Transverse colon (tissue), 4 donors: ENCODE results near the gene CRADD. TPM values are rescaled to one million over a fixed set of nuclear protein-coding genes. Genes with fewer than 3 reads are reported as not detected.

Experiments used
- DNase-seq: peaks from one replicate; pipeline ENCODE4 v3.0.0-alpha.2; 2019
- H3K27ac ChIP-seq, 4 donors: fragments of 200-600 bp; sonication (generic); 2 replicates each; pipeline ENCODE4 v1.5.1; 2016 to 2018; ENCODE audit warnings: inconsistent platforms in 4 of 4
- H3K27me3 ChIP-seq: fragments of 200-600 bp; sonication (generic); 2 replicates; pipeline ENCODE4 v1.5.1; 2017; ENCODE audit warnings: inconsistent platforms
- H3K36me3 ChIP-seq, 4 donors: fragments of 200-600 bp; sonication (generic); 2 replicates each; pipeline ENCODE4 v1.5.1; 2017 to 2019; ENCODE audit warnings: inconsistent platforms in 4 of 4
- H3K4me1 ChIP-seq, 4 donors: fragments of 200-600 bp; sonication (generic); 2 replicates each; pipeline ENCODE4 v1.5.1; 2017 to 2020; ENCODE audit warnings: inconsistent platforms in 4 of 4
- H3K4me3 ChIP-seq, 4 donors: fragments of 200-600 bp; sonication (generic); 1 replicate in 1 of 4; 2 replicates in 3 of 4; pipeline versions ENCODE4 v1.5.1 to v1.6.1; 2017 to 2019; ENCODE audit warnings: inconsistent platforms in 4 of 4
- H3K9me3 ChIP-seq, 2 donors: fragments of 200-600 bp; sonication (generic); 2 replicates each; pipeline ENCODE4 v1.5.1; 2017 to 2019; ENCODE audit warnings: inconsistent platforms in 2 of 2
- CTCF ChIP-seq, 5 experiments: fragments of 200-600 bp in 3 of 5; fragments of 450-650 bp in 2 of 5; sonication (generic) in 3 of 5; IDR thresholded peaks; 1 replicate in 2 of 5; 2 replicates in 3 of 5; pipeline ENCODE4 v1.5.1; 2016 to 2017; ENCODE audit warnings: antibody characterized with exemption in 5 of 5, inconsistent platforms in 3 of 5, mild to moderate bottlenecking in 2 of 5, moderate library complexity in 1 of 5
- EP300 ChIP-seq: sonication (generic); formaldehyde crosslinking; IDR thresholded peaks from one replicate; pipeline ENCODE4 v1.6.1; 2017; ENCODE audit warnings: antibody characterized with exemption, low read depth
- POLR2A ChIP-seq: fragments of 450-650 bp; IDR thresholded peaks from one replicate; pipeline ENCODE4 v1.6.1; 2016; ENCODE audit warnings: antibody characterized with exemption, mild to moderate bottlenecking, moderate library complexity
- POLR2AphosphoS5 ChIP-seq, 3 donors: sonication (generic); formaldehyde crosslinking; IDR thresholded peaks; one replicate each; pipeline ENCODE4 v1.6.1; 2016; ENCODE audit warnings: antibody characterized with exemption in 3 of 3
- WGBS, 2 donors: methylation state at CpG; one replicate each; pipeline ENCODE4 v1.1.5; 2018; ENCODE audit warnings: low coverage in 1 of 2; 5-methylcytosine and 5-hydroxymethylcytosine counted together
- in situ Hi-C, 4 donors: fragments of 200-750 bp; cut with MboI; loops; one replicate each; pipeline versions ENCODE4 v1.15.0 to v1.15.1; 2017; ENCODE audit warnings: low sequenced_read_pairs in 3 of 4, low pct_ligation_motif_present in 1 of 4, low pct_unique_long_range_greater_than_20kb in 1 of 4
- intact Hi-C: fragments of 100-400 bp; cut with DNase I; formaldehyde crosslinking; loops from one replicate; pipeline ENCODE4 v1.15.1; 2023; ENCODE audit warnings: low total_unique reads
- total RNA-seq, 4 donors: library from RNA; depleted of rRNA; stranded (reverse); fragments of >200 nt; gene quantifications; one replicate each; pipeline ENCODE4 v1.1.0, GENCODE V29; 2016

CRADD gene
- total RNA-seq, 4 donors from 2014 or later: 45.6 to 59.3 (median 56.3) TPM

- TF ChIP-seq EP300 (no peak), CTCF (IDR thresholded peaks at IDR 0.05) (no peak), POLR2AphosphoS5 (IDR thresholded peaks at IDR 0.05) (no peak)
- no peak for DNase-seq
- intact Hi-C loops: loop anchor here (10.0 kb wide), 1 partner anchor 102 kb away; the partner anchor contains the start of gene SOCS2
- Histone ChIP-seq H3K36me3 (no peaks in the 10 kb centered on the region), H3K4me3 (peak overlapping the region; percentile 19 to 80 (median 57)), H3K27me3 (peaks cover 5% of the 10 kb centered on the region), H3K4me1 (peaks cover 4 to 22% (median 12%) of the 10 kb centered on the region in 4 donors), H3K27ac (peak overlapping the region; percentile 94 to 99 (median 96)), H3K9me3 (no peaks in the 10 kb centered on the region)
- in situ Hi-C loops: loop anchor here in 1 of 4 donors (10.0 kb wide), 1 partner anchor 102 kb away; the partner anchor contains the start of gene SOCS2
- 25 to 53% methylated on average over 5 to 12 of the region's 12 CpGs for WGBS, 2 donors
These were observed 574 bp upstream of the CRADD start for GRCh38 chr12:93676408-93677194.

- intact Hi-C loops (loop anchor here (10.0 kb wide), 1 partner anchor 104 kb away; the partner anchor contains the start of gene SOCS2), in situ Hi-C loops (loop anchor here in 1 of 4 donors (10.0 kb wide), 1 partner anchor 104 kb away; the partner anchor contains the start of gene SOCS2)
- peaks cover 5% of the 10 kb centered on the region for H3K27me3 ChIP-seq
- 80 to 98% methylated on average over 1 to 5 of the region's 5 CpGs for WGBS, 2 donors
- peak overlapping the region in 3 of 4 donors; percentile 94 to 99 (median 97) for H3K27ac ChIP-seq
- TF ChIP-seq POLR2A (no peak), EP300 (no peak), CTCF (IDR thresholded peaks at IDR 0.05) (no peak), POLR2AphosphoS5 (IDR thresholded peaks at IDR 0.05) (no peak)
- H3K36me3 ChIP-seq: no peaks in the 10 kb centered on the region
- no peak for DNase-seq
- H3K4me1 ChIP-seq: peaks cover 4 to 22% (median 12%) of the 10 kb centered on the region in 4 donors
- H3K4me3 ChIP-seq: no peak overlapping the region
- no peaks in the 10 kb centered on the region for H3K9me3 ChIP-seq
These were observed 1.6 kb downstream of the CRADD start for GRCh38 chr12:93678779-93679178.

- no peak for DNase-seq
- no peaks in the 10 kb centered on the region for H3K9me3 ChIP-seq
- no peaks in the 10 kb centered on the region for H3K27me3 ChIP-seq
- intact Hi-C loops: loop anchor here (10.0 kb wide), 1 partner anchor 105 kb away; the partner anchor contains the start of gene SOCS2
- no peaks in the 10 kb centered on the region for H3K36me3 ChIP-seq
- no peak overlapping the region for H3K4me3 ChIP-seq
- 65 to 83% methylated on average over 3 to 8 of the region's 8 CpGs for WGBS, 2 donors
- TF ChIP-seq POLR2A (no peak), POLR2AphosphoS5 (IDR thresholded peaks at IDR 0.05) (no peak), CTCF (IDR thresholded peaks at IDR 0.05) (no peak), EP300 (no peak)
- peaks cover 4 to 22% (median 12%) of the 10 kb centered on the region in 4 donors for H3K4me1 ChIP-seq
- no peak overlapping the region for H3K27ac ChIP-seq
- in situ Hi-C loops: loop anchor here in 1 of 4 donors (10.0 kb wide), 1 partner anchor 105 kb away; the partner anchor contains the start of gene SOCS2
These were observed 2.2 kb downstream of the CRADD start for GRCh38 chr12:93679308-93679925.

GRCh38 chr12:93680006-93680405, 2.8 kb downstream of the CRADD start:
- in situ Hi-C loops: no loop called here
- Histone ChIP-seq H3K4me3 (no peak overlapping the region), H3K4me1 (peaks cover 4 to 22% (median 12%) of the 10 kb centered on the region in 4 donors), H3K27me3 (no peaks in the 10 kb centered on the region), H3K9me3 (no peaks in the 10 kb centered on the region), H3K27ac (no peak overlapping the region), H3K36me3 (no peaks in the 10 kb centered on the region)
- TF ChIP-seq EP300: no peak
- DNase-seq: no peak
- intact Hi-C loops: no loop called here
- 85 to 88% methylated on average over 2 of the region's 2 CpGs for WGBS, 2 donors
